GM18519 (cell line): ENCODE measurements around the gene CPLANE2.
A peak's percentile ranks its signal among the peaks of the same experiment; 100 is the strongest.
"Not testable (repeated sequence)": the region's sequence is repeated elsewhere in the genome, so short reads cannot be mapped to it uniquely, and the experiment has no call there.

ENCODE experiments used
- ATAC-seq: cut with Tn5 transposase; IDR thresholded peaks from one replicate; pipeline ENCODE4 v1.9.1; 2021; ENCODE audit warnings: mild to moderate bottlenecking, moderate library complexity; ENCODE audit not compliant: unreplicated experiment, low FRiP score

The CPLANE2 gene

GRCh38 chr1:16210581-16210980 is 26.4 kb downstream of the CPLANE2 start:
- ATAC-seq = no peak

GRCh38 chr1:16209847-16210407 is 27.1 kb downstream of the CPLANE2 start:
- ATAC-seq = no peak

- ATAC-seq = no peak
Measured at GRCh38 chr1:16209132-16209846, 27.7 kb downstream of the CPLANE2 start.

- ATAC-seq = no peak
Measured at GRCh38 chr1:16208270-16208987, 28.6 kb downstream of the CPLANE2 start.

- ATAC-seq = no peak
Measured at GRCh38 chr1:16207318-16208269, 29.4 kb downstream of the CPLANE2 start.

- peak; percentile 52 for ATAC-seq
Measured at GRCh38 chr1:16206547-16207317, 30.3 kb downstream of the CPLANE2 start.

- ATAC-seq = peak; percentile 17
Measured at GRCh38 chr1:16205891-16206546, 31.0 kb downstream of the CPLANE2 start.

GRCh38 chr1:16205334-16205671 is 31.7 kb downstream of the CPLANE2 start:
- no peak for ATAC-seq

GRCh38 chr1:16204634-16205333 is 32.2 kb downstream of the CPLANE2 start:
- no peak for ATAC-seq

GRCh38 chr1:16204216-16204615 is 32.8 kb downstream of the CPLANE2 start:
- no peak for ATAC-seq

- ATAC-seq = no peak
Measured at GRCh38 chr1:16203550-16203949, 33.4 kb downstream of the CPLANE2 start.

- no peak for ATAC-seq
Measured at GRCh38 chr1:16202281-16203210, 34.4 kb downstream of the CPLANE2 start.

GRCh38 chr1:16199700-16200099 is 37.3 kb downstream of the CPLANE2 start:
- no peak for ATAC-seq

- ATAC-seq = no peak
Measured at GRCh38 chr1:16199157-16199501, 37.9 kb downstream of the CPLANE2 start.

- ATAC-seq = no peak
Measured at GRCh38 chr1:16198444-16199156, 38.4 kb downstream of the CPLANE2 start.

GRCh38 chr1:16196874-16197273 is 40.1 kb downstream of the CPLANE2 start:
- ATAC-seq = no peak

- ATAC-seq = not testable (repeated sequence)
Measured at GRCh38 chr1:16196139-16196538, 40.8 kb downstream of the CPLANE2 start.
